ENCODE measurements around the gene MARCOL. TPM values are rescaled to one million over a fixed set of nuclear protein-coding genes. Genes with fewer than 3 reads are reported as not detected.

The MARCOL gene
- total RNA-seq, 1 donor from 2014 or later = not detected

GRCh38 chr5:148214665-148215185, 23.6 kb upstream of the MARCOL start:
- no peak for TF ChIP-seq CTCF (IDR thresholded peaks at IDR 0.05; ENCODE audit: borderline replicate concordance)
- H3K4me3 ChIP-seq = no peak overlapping the region
- intact Hi-C loops (cut with micrococcal nuclease) = no loop called here

GRCh38 chr5:148221508-148221907, 16.8 kb upstream of the MARCOL start:
- Histone ChIP-seq H3K36me3 (no peaks in the 10 kb centered on the region), H3K9me3 (replicated peaks) (peaks cover 9% of the 10 kb centered on the region), H3K4me3 (no peak overlapping the region), H3K27me3 (ENCODE audit: low read depth) (no peaks in the 10 kb centered on the region), H3K4me1 (no peaks in the 10 kb centered on the region), H3K27ac (replicated peaks) (no peak overlapping the region)
- DNase-seq = no peak
- TF ChIP-seq CTCF (IDR thresholded peaks at IDR 0.05; ENCODE audit: borderline replicate concordance) = no peak
- intact Hi-C loops (cut with micrococcal nuclease) = no loop called here

More at GRCh38 chr5:148214665-148215185, 23.6 kb upstream of the MARCOL start:
- no peak for DNase-seq
- Histone ChIP-seq H3K4me1 (no peaks in the 10 kb centered on the region), H3K27me3 (ENCODE audit: low read depth) (no peaks in the 10 kb centered on the region), H3K9me3 (replicated peaks) (peaks cover 6% of the 10 kb centered on the region), H3K36me3 (no peaks in the 10 kb centered on the region), H3K27ac (replicated peaks) (no peak overlapping the region)

GRCh38 chr5:148224117-148224742, 14.1 kb upstream of the MARCOL start:
- peaks cover 3% of the 10 kb centered on the region for H3K9me3 ChIP-seq (replicated peaks)
- no peaks in the 10 kb centered on the region for H3K4me1 ChIP-seq
- intact Hi-C loops (cut with micrococcal nuclease) = no loop called here
- H3K4me3 ChIP-seq = no peak overlapping the region
- DNase-seq = no peak
- TF ChIP-seq CTCF (IDR thresholded peaks at IDR 0.05; ENCODE audit: borderline replicate concordance) = no peak
- no peak overlapping the region for H3K27ac ChIP-seq (replicated peaks)
- no peaks in the 10 kb centered on the region for H3K27me3 ChIP-seq (ENCODE audit: low read depth)
- H3K36me3 ChIP-seq = no peaks in the 10 kb centered on the region

GRCh38 chr5:148228392-148228984, 9.8 kb upstream of the MARCOL start:
- intact Hi-C loops (cut with micrococcal nuclease) = no loop called here
- no peak for TF ChIP-seq CTCF (IDR thresholded peaks at IDR 0.05; ENCODE audit: borderline replicate concordance)
- no peak overlapping the region for H3K4me3 ChIP-seq
- no peaks in the 10 kb centered on the region for H3K4me1 ChIP-seq
- peaks cover 3% of the 10 kb centered on the region for H3K9me3 ChIP-seq (replicated peaks)
- no peaks in the 10 kb centered on the region for H3K36me3 ChIP-seq
- no peak overlapping the region for H3K27ac ChIP-seq (replicated peaks)
- no peak for DNase-seq
- H3K27me3 ChIP-seq (ENCODE audit: low read depth) = no peaks in the 10 kb centered on the region

GRCh38 chr5:148229840-148230239, 8.5 kb upstream of the MARCOL start:
- no peaks in the 10 kb centered on the region for H3K4me1 ChIP-seq
- no peak overlapping the region for H3K27ac ChIP-seq (replicated peaks)
- H3K27me3 ChIP-seq (ENCODE audit: low read depth) = no peaks in the 10 kb centered on the region
- intact Hi-C loops (cut with micrococcal nuclease) = no loop called here
- no peak for DNase-seq
- no peak for TF ChIP-seq CTCF (IDR thresholded peaks at IDR 0.05; ENCODE audit: borderline replicate concordance)
- no peak overlapping the region for H3K4me3 ChIP-seq
- H3K9me3 ChIP-seq (replicated peaks) = peaks cover 3% of the 10 kb centered on the region
- no peaks in the 10 kb centered on the region for H3K36me3 ChIP-seq

All from left ventricle myocardium inferior (tissue), 1 donor.